ENCODE data around the gene NPAS1. TPM values are rescaled to one million over a fixed set of nuclear protein-coding genes. Genes with fewer than 3 reads are reported as not detected.

NPAS1 gene
- polyA plus RNA-seq, 1 experiment, result 4.6 TPM

DNA sequence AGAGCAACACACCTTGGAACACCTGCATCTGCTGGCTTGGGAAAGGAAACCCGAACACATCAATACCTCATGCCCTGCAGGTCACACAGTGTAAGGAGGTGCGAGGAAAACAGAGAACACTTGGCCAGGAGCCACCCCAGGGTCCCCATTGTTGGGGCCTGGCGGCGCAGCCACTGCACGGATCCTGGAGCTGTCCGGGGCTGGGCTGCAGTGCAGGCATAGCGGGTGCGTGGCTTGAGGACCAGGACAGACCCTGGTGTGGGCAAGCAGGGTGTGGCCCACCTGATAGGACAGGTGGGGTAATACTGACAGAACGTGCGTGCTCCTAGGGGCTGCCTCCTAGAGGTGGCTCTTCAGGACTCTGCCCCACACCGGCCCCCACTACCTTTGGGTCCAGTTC, 45.6 kb downstream of the NPAS1 start:
- CTCF ChIA-PET, result no interaction called here
- Histone ChIP-seq H3K4me3 (ENCODE audit: low read depth, low read length) (no peak overlapping the region), H3K36me3 (ENCODE audit: control insufficient read depth, insufficient read depth, low read length) (peaks cover 37% of the 10 kb centered on the region), H3K27me3 (ENCODE audit: control insufficient read depth, insufficient read depth, low read length) (no peaks in the 10 kb centered on the region)
- POLR2A ChIA-PET, result no interaction called here
- no peak for DNase-seq (ENCODE audit: low read depth)
- TF ChIP-seq, protein P1, sequence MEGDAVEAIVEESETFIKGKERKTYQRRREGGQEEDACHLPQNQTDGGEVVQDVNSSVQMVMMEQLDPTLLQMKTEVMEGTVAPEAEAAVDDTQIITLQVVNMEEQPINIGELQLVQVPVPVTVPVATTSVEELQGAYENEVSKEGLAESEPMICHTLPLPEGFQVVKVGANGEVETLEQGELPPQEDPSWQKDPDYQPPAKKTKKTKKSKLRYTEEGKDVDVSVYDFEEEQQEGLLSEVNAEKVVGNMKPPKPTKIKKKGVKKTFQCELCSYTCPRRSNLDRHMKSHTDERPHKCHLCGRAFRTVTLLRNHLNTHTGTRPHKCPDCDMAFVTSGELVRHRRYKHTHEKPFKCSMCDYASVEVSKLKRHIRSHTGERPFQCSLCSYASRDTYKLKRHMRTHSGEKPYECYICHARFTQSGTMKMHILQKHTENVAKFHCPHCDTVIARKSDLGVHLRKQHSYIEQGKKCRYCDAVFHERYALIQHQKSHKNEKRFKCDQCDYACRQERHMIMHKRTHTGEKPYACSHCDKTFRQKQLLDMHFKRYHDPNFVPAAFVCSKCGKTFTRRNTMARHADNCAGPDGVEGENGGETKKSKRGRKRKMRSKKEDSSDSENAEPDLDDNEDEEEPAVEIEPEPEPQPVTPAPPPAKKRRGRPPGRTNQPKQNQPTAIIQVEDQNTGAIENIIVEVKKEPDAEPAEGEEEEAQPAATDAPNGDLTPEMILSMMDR (IDR thresholded peaks at IDR 0.05; ENCODE audit: insufficient read depth, low read depth, low read length), result no peak

DNA sequence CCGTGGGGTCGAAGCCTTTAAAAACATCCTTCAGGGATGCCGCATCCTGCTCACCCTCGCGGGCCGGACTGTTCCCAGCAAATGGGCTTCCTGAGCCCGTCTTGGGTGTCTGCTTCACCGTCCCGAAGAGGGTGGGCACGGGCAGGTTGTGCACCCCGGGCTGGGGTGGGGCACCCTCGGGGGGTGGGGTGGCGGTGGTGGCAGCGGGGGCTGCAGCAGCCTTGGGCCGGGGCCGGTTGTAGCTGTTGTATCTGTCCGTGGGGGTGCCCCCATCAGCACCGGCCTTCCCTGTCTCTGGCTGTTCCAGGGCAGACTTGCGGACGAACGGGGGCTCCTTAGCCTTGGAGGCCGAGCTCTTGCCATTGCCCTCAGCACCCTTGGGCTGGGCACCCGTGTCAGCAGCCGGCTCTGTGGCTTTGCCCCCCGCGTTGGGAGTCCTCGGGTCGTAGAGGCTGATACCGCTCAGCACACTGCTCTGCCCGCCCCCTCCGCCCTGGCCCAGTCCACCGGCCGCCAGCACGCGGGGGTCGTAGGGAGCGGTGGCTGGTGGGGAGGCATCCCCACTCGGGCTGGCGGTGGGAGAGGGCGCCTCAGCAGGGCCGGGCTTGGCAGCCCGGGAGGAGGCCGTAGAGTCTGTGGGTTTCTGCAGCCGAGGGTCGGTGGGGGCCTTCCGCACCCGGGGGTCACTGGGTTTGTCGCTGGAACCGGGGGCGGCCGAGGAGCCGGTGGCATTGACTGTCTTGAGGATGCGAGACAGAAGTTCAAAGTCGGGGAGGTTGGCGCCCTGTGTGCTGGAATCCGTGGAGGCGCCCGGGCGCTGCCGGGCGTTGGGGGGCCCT, 47.0 kb downstream of the NPAS1 start:
- peaks cover 45% of the 10 kb centered on the region for H3K36me3 ChIP-seq (ENCODE audit: control insufficient read depth, insufficient read depth, low read length)
- TF ChIP-seq, protein P1 (IDR thresholded peaks at IDR 0.05; ENCODE audit: insufficient read depth, low read depth, low read length), result no peak
- H3K4me3 ChIP-seq (ENCODE audit: low read depth, low read length), result no peak overlapping the region
- POLR2A ChIA-PET, result no interaction called here
- CTCF ChIA-PET, result interaction anchor here (0.6 to 1.4 kb wide), 2 partner anchors 13 to 84 kb away, joined by 3 to 8 read pairs; no protein-coding TSS in a partner anchor
- H3K27me3 ChIP-seq (ENCODE audit: control insufficient read depth, insufficient read depth, low read length), result no peaks in the 10 kb centered on the region
- no peak for DNase-seq (ENCODE audit: low read depth)

DNA sequence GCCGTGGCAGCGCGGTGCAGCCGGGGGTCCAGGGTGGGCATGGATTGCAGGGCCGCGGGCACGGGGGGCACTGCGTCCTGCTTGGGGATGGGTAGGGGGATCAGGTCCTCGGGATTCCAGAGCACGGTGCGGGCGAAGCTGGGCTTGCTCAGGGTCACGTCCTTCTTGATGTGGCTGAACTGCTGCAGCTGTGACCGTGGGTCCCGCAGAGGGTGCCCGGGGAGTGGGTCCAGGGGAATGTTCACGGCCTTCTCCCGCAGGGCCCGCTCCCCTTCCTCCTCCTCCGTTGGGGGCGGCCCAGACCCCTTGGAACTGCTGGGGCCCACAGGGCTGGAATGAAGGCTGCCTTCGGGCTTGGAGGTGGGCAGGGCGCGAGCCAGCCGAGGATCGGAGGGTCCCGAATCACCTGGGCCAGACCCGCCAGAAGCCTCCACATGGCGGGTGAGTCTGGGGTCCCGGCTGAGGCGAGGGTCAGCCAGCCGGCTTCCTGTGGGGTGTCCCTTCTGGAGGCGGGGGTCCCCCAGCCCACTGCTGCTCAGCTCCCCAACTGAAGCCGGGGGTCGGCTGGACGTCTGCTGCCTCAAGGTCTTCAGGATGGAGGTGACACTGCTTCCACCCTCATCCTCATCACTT, 47.7 kb downstream of the NPAS1 start:
- POLR2A ChIA-PET, result no interaction called here
- Histone ChIP-seq H3K27me3 (ENCODE audit: control insufficient read depth, insufficient read depth, low read length) (no peaks in the 10 kb centered on the region), H3K4me3 (ENCODE audit: low read depth, low read length) (no peak overlapping the region), H3K36me3 (ENCODE audit: control insufficient read depth, insufficient read depth, low read length) (peaks cover 50% of the 10 kb centered on the region)
- DNase-seq (ENCODE audit: low read depth), result no peak
- CTCF ChIA-PET, result interaction anchor here (0.6 to 1.4 kb wide), 3 partner anchors 12 to 83 kb away, joined by 3 to 8 read pairs (median 3); no protein-coding TSS in a partner anchor
- TF ChIP-seq, protein P1 (IDR thresholded peaks at IDR 0.05; ENCODE audit: insufficient read depth, low read depth, low read length), result no peak

DNA sequence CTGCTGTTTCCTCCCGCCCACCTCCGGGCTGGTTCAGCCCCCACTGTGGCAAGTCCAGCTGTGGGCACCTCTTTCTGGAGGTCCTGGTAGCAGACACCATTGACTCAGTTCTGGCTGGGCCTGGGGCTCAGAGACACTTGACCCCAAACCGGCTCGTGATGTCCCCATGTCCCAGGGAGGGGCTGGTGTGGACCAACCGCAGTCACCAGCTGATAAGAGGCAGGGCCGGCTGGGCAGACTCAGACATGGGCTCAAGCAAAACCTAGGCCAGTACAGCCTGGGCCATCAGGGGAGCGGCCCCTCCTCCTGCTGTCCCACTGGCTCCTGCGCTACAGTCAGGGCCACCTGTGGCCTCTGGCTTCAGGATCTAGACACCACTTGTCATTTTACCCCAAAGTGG, 48.6 kb downstream of the NPAS1 start:
- ChIA-PET POLR2A (no interaction called here), CTCF (interaction anchor here (0.8 to 1.3 kb wide), 2 partner anchors 12 to 56 kb away, joined by 3 to 4 read pairs; no protein-coding TSS in a partner anchor)
- DNase-seq (ENCODE audit: low read depth), result no peak
- Histone ChIP-seq H3K4me3 (ENCODE audit: low read depth, low read length) (no peak overlapping the region), H3K36me3 (ENCODE audit: control insufficient read depth, insufficient read depth, low read length) (peaks cover 50% of the 10 kb centered on the region), H3K27me3 (ENCODE audit: control insufficient read depth, insufficient read depth, low read length) (no peaks in the 10 kb centered on the region)
- TF ChIP-seq, protein P1 (IDR thresholded peaks at IDR 0.05; ENCODE audit: insufficient read depth, low read depth, low read length), result no peak

DNA sequence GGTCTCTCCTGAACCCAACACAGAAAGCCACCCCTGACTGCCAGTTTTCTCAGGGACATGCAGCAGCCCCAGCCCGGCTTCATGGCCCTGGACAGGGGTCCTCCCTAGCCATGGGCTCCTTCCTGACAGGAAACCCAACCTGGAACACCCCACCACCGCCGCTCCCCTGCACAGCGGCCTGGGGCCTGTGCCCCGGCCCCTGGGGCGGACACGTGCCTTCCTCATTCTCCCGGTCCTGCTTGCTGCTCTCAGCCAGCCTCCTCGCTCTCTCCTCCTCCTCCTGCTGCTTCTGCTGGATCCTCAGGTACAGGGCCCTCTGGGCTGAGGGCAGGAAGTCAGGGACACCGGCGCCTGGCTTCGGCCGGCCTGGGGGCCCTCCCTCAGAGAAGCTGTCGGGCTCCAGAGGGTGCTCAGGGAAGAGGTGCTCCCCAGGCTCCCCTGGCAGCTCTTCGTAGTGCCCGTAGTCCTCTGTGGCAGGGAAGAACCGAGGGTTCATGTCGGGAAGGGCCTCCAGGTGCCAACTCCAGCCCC, 49.3 kb downstream of the NPAS1 start:
- H3K4me3 ChIP-seq (ENCODE audit: low read depth, low read length), result no peak overlapping the region
- TF ChIP-seq, protein P1 (IDR thresholded peaks at IDR 0.05; ENCODE audit: insufficient read depth, low read depth, low read length), result no peak
- no peak for DNase-seq (ENCODE audit: low read depth)
- POLR2A ChIA-PET, result no interaction called here
- H3K36me3 ChIP-seq (ENCODE audit: control insufficient read depth, insufficient read depth, low read length), result peaks cover 50% of the 10 kb centered on the region
- H3K27me3 ChIP-seq (ENCODE audit: control insufficient read depth, insufficient read depth, low read length), result no peaks in the 10 kb centered on the region
- CTCF ChIA-PET, result no interaction called here
